ENCODE results near the gene SNAP23. TPM values are rescaled to one million over a fixed set of nuclear protein-coding genes. Genes with fewer than 3 reads are reported as not detected.
A peak's percentile ranks its signal among the peaks of the same experiment; 100 is the strongest.

The SNAP23 gene
- polyA plus RNA-seq (2012; ENCODE audit: insufficient read depth, insufficient read length, low read depth) = 74.8 TPM

DNA sequence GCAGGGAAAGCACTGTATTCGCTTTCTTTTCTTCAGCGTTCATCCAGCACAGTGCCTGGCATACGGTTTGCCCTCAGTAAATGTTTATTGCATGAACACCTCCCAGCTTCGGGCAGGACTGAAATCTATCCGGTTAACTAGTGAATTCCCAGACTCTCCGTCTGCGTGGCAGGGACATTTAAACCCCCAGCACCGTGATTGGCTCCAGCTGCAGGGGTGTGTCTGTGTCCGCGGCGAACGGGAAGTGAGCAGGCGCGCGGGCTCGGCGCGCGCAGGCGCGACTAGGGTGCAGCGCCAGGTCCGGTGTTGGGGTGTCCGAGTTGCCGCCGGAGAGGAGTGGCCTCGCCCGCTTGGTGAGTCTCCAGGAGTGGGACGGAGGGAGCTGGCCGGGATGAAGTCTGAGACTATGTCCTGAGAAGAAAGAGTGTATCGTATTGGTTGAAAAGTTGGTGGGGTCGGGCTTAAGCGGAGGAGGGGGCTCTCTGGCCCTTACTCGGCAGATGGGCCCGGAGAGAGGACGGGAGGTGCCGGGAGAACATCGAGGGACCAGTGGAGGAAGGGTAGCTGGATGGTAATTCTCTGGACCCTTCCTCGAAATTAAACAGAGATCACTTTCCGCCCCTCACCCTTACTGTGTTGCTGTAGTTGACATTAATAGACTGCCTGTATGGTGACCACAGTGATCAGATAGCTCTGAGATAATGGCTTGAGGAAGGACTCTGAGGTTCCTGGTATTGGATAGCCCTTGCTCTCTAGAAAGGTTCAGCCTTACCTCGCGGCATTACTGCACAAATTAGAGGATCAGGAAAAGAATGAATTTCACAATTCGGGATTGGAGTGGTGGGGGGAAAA lies at the start of gene SNAP23:
Gene SNAP23, plus strand, starts transcription at position 274 of the 852 bp plus-strand sequence. CDS start 16,213 bp downstream, outside the sequence.
- TF ChIP-seq, protein P1, sequence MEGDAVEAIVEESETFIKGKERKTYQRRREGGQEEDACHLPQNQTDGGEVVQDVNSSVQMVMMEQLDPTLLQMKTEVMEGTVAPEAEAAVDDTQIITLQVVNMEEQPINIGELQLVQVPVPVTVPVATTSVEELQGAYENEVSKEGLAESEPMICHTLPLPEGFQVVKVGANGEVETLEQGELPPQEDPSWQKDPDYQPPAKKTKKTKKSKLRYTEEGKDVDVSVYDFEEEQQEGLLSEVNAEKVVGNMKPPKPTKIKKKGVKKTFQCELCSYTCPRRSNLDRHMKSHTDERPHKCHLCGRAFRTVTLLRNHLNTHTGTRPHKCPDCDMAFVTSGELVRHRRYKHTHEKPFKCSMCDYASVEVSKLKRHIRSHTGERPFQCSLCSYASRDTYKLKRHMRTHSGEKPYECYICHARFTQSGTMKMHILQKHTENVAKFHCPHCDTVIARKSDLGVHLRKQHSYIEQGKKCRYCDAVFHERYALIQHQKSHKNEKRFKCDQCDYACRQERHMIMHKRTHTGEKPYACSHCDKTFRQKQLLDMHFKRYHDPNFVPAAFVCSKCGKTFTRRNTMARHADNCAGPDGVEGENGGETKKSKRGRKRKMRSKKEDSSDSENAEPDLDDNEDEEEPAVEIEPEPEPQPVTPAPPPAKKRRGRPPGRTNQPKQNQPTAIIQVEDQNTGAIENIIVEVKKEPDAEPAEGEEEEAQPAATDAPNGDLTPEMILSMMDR (IDR thresholded peaks at IDR 0.05; ENCODE audit: low read depth, low read length) = no peak
- DNase-seq = peak; percentile 92
- peaks cover 4% of the 10 kb centered on the region; the same call in 1 of the 2 replicates for H3K4me1 ChIP-seq
- H3K4me3 ChIP-seq (ENCODE audit: low read depth, low read length) = peak within 1 kb of the TSS; percentile 87
- no peaks in the 10 kb centered on the region for H3K27me3 ChIP-seq
- no peaks in the 10 kb centered on the region for H3K9me3 ChIP-seq
- H3K36me3 ChIP-seq = no peaks in the 10 kb centered on the region

DNA sequence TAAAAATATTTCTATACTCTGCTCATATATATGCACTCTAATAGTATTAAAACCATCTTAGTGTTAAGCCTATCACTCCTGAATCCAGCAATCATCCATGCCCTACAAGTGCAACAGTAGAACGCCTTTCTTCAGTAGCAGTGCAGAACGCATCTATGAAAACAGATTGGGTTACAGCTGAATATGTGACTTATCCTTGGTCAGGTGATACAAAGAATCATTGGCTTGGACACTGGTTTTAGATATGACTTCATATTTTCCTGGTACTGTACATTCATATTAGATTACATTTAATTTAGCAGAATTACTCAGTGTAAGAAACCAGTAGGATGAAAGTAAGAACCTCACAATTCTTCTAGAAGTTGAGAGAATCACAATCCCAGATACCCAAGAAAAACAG lies 47.8 kb upstream of the SNAP23 start:
- TF ChIP-seq, protein P1 (IDR thresholded peaks at IDR 0.05; ENCODE audit: low read depth, low read length) = no peak
- Histone ChIP-seq H3K4me3 (ENCODE audit: low read depth, low read length) (no peak overlapping the region), H3K9me3 (no peaks in the 10 kb centered on the region), H3K36me3 (peaks cover 56% of the 10 kb centered on the region), H3K4me1 (no peaks in the 10 kb centered on the region), H3K27me3 (no peaks in the 10 kb centered on the region)
- no peak for DNase-seq

DNA sequence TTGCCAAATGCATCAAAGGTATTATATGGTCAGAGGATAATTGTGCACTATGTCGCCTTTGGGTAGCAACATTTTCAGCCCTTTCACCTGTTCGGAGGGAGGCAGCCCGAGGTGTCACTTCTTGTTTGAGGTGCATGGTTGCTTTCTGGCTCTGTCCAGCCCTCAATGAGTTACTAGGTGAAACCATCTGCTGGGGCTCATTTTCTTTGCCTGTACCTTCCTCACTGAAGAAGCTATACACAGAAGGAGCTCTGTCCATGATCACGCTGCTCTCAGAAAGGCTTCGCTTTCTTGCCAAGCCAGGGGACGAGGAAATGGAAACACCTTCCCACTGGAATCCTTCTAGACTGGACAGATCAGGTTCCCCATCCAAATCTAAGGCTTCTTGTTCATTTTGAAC lies 47.2 kb upstream of the SNAP23 start:
- H3K9me3 ChIP-seq = no peaks in the 10 kb centered on the region
- H3K4me3 ChIP-seq (ENCODE audit: low read depth, low read length) = no peak overlapping the region
- TF ChIP-seq, protein P1 (IDR thresholded peaks at IDR 0.05; ENCODE audit: low read depth, low read length) = no peak
- H3K4me1 ChIP-seq = no peaks in the 10 kb centered on the region
- no peaks in the 10 kb centered on the region for H3K27me3 ChIP-seq
- no peak for DNase-seq
- H3K36me3 ChIP-seq = peaks cover 56% of the 10 kb centered on the region

DNA sequence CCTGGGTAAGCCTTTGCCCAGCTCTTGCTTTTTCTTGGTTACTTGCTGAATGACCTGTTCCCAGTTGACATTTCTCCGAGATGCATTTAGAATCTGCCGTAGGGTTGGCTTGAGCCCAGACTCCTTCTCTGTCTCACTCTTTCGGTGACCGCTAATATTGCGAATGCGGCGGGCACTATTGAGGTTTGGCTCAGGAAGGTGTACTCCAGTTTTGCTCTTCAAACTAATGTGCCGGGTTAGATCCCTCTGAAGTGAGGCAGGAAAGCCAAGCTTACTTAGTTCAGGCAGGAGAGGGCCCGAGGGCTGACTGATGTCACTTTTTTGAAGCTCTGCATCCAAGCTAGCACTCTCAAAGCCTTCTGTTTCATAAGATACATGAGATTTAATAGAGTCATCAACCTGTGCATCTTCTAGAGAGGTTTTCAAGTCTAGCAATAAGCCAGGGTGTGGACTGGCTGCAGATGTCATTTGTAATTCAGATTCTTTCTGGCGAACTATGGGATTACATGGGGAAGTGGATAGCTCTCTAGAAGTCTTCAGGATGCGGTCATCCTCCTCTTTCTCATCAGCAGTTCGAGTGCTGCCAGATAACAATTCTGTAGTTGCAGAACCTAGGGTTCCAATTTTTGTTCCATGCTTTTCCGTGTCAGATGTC lies 45.5 kb upstream of the SNAP23 start:
- no peaks in the 10 kb centered on the region for H3K4me1 ChIP-seq
- no peaks in the 10 kb centered on the region for H3K9me3 ChIP-seq
- TF ChIP-seq, protein P1 (IDR thresholded peaks at IDR 0.05; ENCODE audit: low read depth, low read length) = no peak
- H3K4me3 ChIP-seq (ENCODE audit: low read depth, low read length) = no peak overlapping the region
- no peak for DNase-seq
- peaks cover 49% of the 10 kb centered on the region for H3K36me3 ChIP-seq
- H3K27me3 ChIP-seq = no peaks in the 10 kb centered on the region

DNA sequence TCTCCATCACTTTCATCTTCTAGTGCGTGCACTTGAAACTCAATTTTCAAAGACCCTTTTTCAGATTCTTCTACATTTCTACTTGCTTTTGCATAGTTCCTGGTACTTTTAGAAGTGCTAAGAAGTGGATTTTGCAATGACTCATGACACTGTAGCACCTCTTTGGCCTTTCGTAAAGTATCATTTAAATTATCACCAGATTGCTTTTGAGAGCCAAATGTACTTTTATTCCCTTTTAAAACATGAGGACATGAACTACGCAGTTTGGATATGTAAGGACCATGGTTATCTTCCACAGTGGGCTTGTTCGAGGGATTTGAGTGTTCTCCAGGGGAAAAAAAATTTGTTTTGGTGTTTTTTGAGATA lies 45.0 kb upstream of the SNAP23 start:
- Histone ChIP-seq H3K36me3 (peaks cover 45% of the 10 kb centered on the region), H3K27me3 (no peaks in the 10 kb centered on the region), H3K4me3 (ENCODE audit: low read depth, low read length) (no peak overlapping the region), H3K9me3 (no peaks in the 10 kb centered on the region), H3K4me1 (no peaks in the 10 kb centered on the region)
- DNase-seq = no peak
- TF ChIP-seq, protein P1 (IDR thresholded peaks at IDR 0.05; ENCODE audit: low read depth, low read length) = no peak

DNA sequence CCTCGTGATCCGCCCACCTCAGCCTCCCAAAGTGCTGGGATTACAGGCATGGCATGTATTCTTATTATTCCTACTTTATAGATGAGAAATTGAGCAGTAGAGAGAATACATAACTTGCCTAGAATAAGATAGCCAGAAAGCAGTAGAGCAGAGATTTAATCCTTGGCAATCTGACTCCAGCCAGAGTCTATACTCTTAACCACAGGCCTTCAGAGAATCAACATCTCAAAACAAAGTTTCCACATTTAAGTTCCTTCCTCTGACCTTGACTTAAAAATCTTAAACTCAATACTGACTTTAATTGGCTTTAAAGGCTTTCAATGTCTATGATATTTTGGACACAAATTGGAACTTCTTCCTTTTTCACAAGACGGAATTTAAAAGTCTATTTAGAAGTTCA lies 41.6 kb upstream of the SNAP23 start:
- Histone ChIP-seq H3K9me3 (no peaks in the 10 kb centered on the region), H3K4me3 (ENCODE audit: low read depth, low read length) (no peak overlapping the region), H3K27me3 (no peaks in the 10 kb centered on the region), H3K36me3 (peaks cover 18% of the 10 kb centered on the region), H3K4me1 (peaks cover 11% of the 10 kb centered on the region)
- no peak for DNase-seq
- TF ChIP-seq, protein P1 (IDR thresholded peaks at IDR 0.05; ENCODE audit: low read depth, low read length) = no peak

All from BE2C (cell line).